CD8-positive, alpha-beta memory T cell (primary cell): ENCODE results near the gene AGPAT4. TPM values are rescaled to one million over a fixed set of nuclear protein-coding genes. Genes with fewer than 3 reads are reported as not detected.
A peak's percentile ranks its signal among the peaks of the same experiment; 100 is the strongest.

Source experiments
- CTCF ChIA-PET: fragments of 350-600 bp; sonication (Branson Sonifier 250); formaldehyde crosslinking; loops from one replicate; lab custom pipeline; 2021; ENCODE audit warnings: antibody characterized with exemption; lab: Charles Lee
- POLR2A ChIA-PET: fragments of 350-600 bp; sonication (Branson Sonifier 250); formaldehyde crosslinking; loops from one replicate; lab custom pipeline; 2021; ENCODE audit warnings: antibody characterized with exemption; lab: Charles Lee
- DNase-seq, 5 donors: peaks; one replicate each; pipeline versions ENCODE4 v3.0.0 to v3.0.0-alpha.2; 2020 to 2022; ENCODE audit warnings: mixed read lengths in 1 of 5
- H3K27ac ChIP-seq: one replicate; pipeline ENCODE4 v1.7.0; 2013; ENCODE audit warnings: low read depth, mild to moderate bottlenecking, low read length, moderate library complexity
- H3K27me3 ChIP-seq: 2 replicates; pipeline ENCODE4 v1.7.0; 2013; ENCODE audit warnings: low read length, mild to moderate bottlenecking; ENCODE audit not compliant: insufficient read depth, poor library complexity, severe bottlenecking
- H3K36me3 ChIP-seq: 2 replicates; pipeline ENCODE4 v1.7.0; 2013; ENCODE audit warnings: mild to moderate bottlenecking, low read length, moderate library complexity; ENCODE audit not compliant: insufficient read depth
- H3K4me1 ChIP-seq: 2 replicates; pipeline ENCODE4 v1.7.0; 2013; ENCODE audit warnings: mild to moderate bottlenecking, low read length, moderate library complexity; ENCODE audit not compliant: insufficient read depth
- H3K4me3 ChIP-seq: 2 replicates; pipeline ENCODE4 v1.7.0; 2013; ENCODE audit warnings: mild to moderate bottlenecking, low read length
- H3K9me3 ChIP-seq: 2 replicates; pipeline ENCODE4 v1.7.0; 2013; ENCODE audit warnings: mild to moderate bottlenecking, low read length
- H3K27ac Mint-ChIP-seq, 8 donors: one replicate each; pipeline ENCODE4 v1.8.0; 2020 to 2021; ENCODE audit warnings: mixed read lengths in 8 of 8, mild to moderate bottlenecking in 6 of 8, inconsistent platforms in 3 of 8, moderate library complexity in 3 of 8
- H3K27me3 Mint-ChIP-seq, 2 donors: one replicate each; pipeline ENCODE4 v1.8.0; 2020 to 2021; ENCODE audit warnings: mixed read lengths in 2 of 2, mild to moderate bottlenecking in 1 of 2, moderate library complexity in 1 of 2
- H3K36me3 Mint-ChIP-seq, 3 donors: one replicate each; pipeline ENCODE4 v1.8.0; 2020 to 2021; ENCODE audit warnings: mixed read lengths in 3 of 3, inconsistent platforms in 1 of 3, mild to moderate bottlenecking in 1 of 3
- H3K4me1 Mint-ChIP-seq, 3 donors: one replicate each; pipeline ENCODE4 v1.8.0; 2020 to 2021; ENCODE audit warnings: mixed read lengths in 3 of 3, inconsistent platforms in 1 of 3, mild to moderate bottlenecking in 1 of 3
- H3K4me3 Mint-ChIP-seq, 7 donors: one replicate each; pipeline ENCODE4 v1.8.0; 2020 to 2021; ENCODE audit warnings: mixed read lengths in 7 of 7, mild to moderate bottlenecking in 6 of 7, moderate library complexity in 4 of 7, inconsistent platforms in 2 of 7
- H3K9me3 Mint-ChIP-seq, 5 donors: one replicate each; pipeline ENCODE4 v1.8.0; 2020 to 2022; ENCODE audit warnings: mixed read lengths in 5 of 5, mild to moderate bottlenecking in 3 of 5, moderate library complexity in 2 of 5, inconsistent platforms in 1 of 5
- polyA plus RNA-seq: library from polyadenylated mRNA; unstranded; fragments of 300-500 nt; fragmentation: Illumina TruSeq; gene quantifications from one replicate; pipeline ENCODE4 v1.2.3, GENCODE V29; 2021
- total RNA-seq, 2 experiments: library from RNA; stranded (reverse); gene quantifications; one replicate each; pipeline ENCODE4 v1.2.3, GENCODE V29; 2021

AGPAT4 gene
- total and polyA plus RNA-seq, 3 experiments from 2014 or later, result 2.2 to 5.9 (median 2.8) TPM

GRCh38 chr6:161151059-161151645 is 122.7 kb downstream of the AGPAT4 start:
- no peak for DNase-seq
- Histone ChIP-seq H3K27ac (no peak overlapping the region), H3K4me3 (no peak overlapping the region), H3K36me3 (no peaks in the 10 kb centered on the region), H3K4me1 (no peaks in the 10 kb centered on the region), H3K9me3 (no peaks in the 10 kb centered on the region), H3K27me3 (no peaks in the 10 kb centered on the region)
- Mint-ChIP-seq H3K4me3 (peak overlapping the region in 1 of 7 donors; percentile 55), H3K4me1 (no peaks in the 10 kb centered on the region), H3K9me3 (no peaks in the 10 kb centered on the region), H3K27ac (peak overlapping the region in 1 of 8 donors; percentile 43), H3K27me3 (peaks cover 0 to 2% of the 10 kb centered on the region in 2 donors), H3K36me3 (peaks cover 0 to 12% (median 7%) of the 10 kb centered on the region in 3 donors)
- POLR2A ChIA-PET, result no interaction called here
- CTCF ChIA-PET, result interaction anchor here (2.0 kb wide), 1 partner anchor 222 kb away, joined by 5 read pairs; no protein-coding TSS in a partner anchor

- ChIA-PET CTCF (interaction anchor here (2.0 kb wide), 1 partner anchor 223 kb away, joined by 5 read pairs; no protein-coding TSS in a partner anchor), POLR2A (no interaction called here)
- H3K4me3 Mint-ChIP-seq, result no peak overlapping the region
- no peaks in the 10 kb centered on the region for H3K4me1 Mint-ChIP-seq
- Histone ChIP-seq H3K27me3 (no peaks in the 10 kb centered on the region), H3K4me1 (no peaks in the 10 kb centered on the region), H3K4me3 (no peak overlapping the region), H3K9me3 (no peaks in the 10 kb centered on the region), H3K36me3 (no peaks in the 10 kb centered on the region), H3K27ac (no peak overlapping the region)
- H3K27me3 Mint-ChIP-seq, result peaks cover 0 to 2% of the 10 kb centered on the region in 2 donors
- H3K27ac Mint-ChIP-seq, result no peak overlapping the region
- H3K36me3 Mint-ChIP-seq, result peaks cover 0 to 12% (median 7%) of the 10 kb centered on the region in 3 donors
- no peak for DNase-seq
- H3K9me3 Mint-ChIP-seq, result no peaks in the 10 kb centered on the region
Observed at GRCh38 chr6:161150566-161150965, 123.3 kb downstream of the AGPAT4 start.

GRCh38 chr6:161150136-161150535 is 123.7 kb downstream of the AGPAT4 start:
- H3K9me3 ChIP-seq, result no peaks in the 10 kb centered on the region
- H3K4me3 ChIP-seq, result no peak overlapping the region
- no peak overlapping the region for H3K27ac ChIP-seq
- ChIA-PET CTCF (interaction anchor here (2.0 kb wide), 1 partner anchor 224 kb away, joined by 5 read pairs; no protein-coding TSS in a partner anchor), POLR2A (no interaction called here)
- Mint-ChIP-seq H3K9me3 (no peaks in the 10 kb centered on the region), H3K4me3 (no peak overlapping the region), H3K27me3 (peaks cover 0 to 2% of the 10 kb centered on the region in 2 donors), H3K36me3 (peaks cover 0 to 9% (median 5%) of the 10 kb centered on the region in 3 donors), H3K27ac (no peak overlapping the region), H3K4me1 (no peaks in the 10 kb centered on the region)
- no peak for DNase-seq
- H3K36me3 ChIP-seq, result no peaks in the 10 kb centered on the region
- no peaks in the 10 kb centered on the region for H3K27me3 ChIP-seq
- no peaks in the 10 kb centered on the region for H3K4me1 ChIP-seq

GRCh38 chr6:161143663-161144430 is 130.0 kb downstream of the AGPAT4 start:
- Histone ChIP-seq H3K27ac (no peak overlapping the region), H3K36me3 (no peaks in the 10 kb centered on the region), H3K27me3 (no peaks in the 10 kb centered on the region), H3K4me1 (no peaks in the 10 kb centered on the region), H3K4me3 (no peak overlapping the region), H3K9me3 (no peaks in the 10 kb centered on the region)
- POLR2A ChIA-PET, result no interaction called here
- H3K27ac Mint-ChIP-seq, result peak overlapping the region in 3 of 8 donors; percentile 8 to 75 (median 11)
- H3K9me3 Mint-ChIP-seq, result no peaks in the 10 kb centered on the region
- CTCF ChIA-PET, result no interaction called here
- H3K27me3 Mint-ChIP-seq, result no peaks in the 10 kb centered on the region
- no peak for DNase-seq
- H3K36me3 Mint-ChIP-seq, result peaks cover 2 to 12% (median 5%) of the 10 kb centered on the region in 3 donors
- H3K4me3 Mint-ChIP-seq, result no peak overlapping the region
- no peaks in the 10 kb centered on the region for H3K4me1 Mint-ChIP-seq

- Mint-ChIP-seq H3K36me3 (peaks cover 2 to 13% (median 5%) of the 10 kb centered on the region in 3 donors), H3K4me3 (no peak overlapping the region), H3K4me1 (no peaks in the 10 kb centered on the region), H3K27ac (no peak overlapping the region), H3K9me3 (no peaks in the 10 kb centered on the region), H3K27me3 (no peaks in the 10 kb centered on the region)
- Histone ChIP-seq H3K27me3 (no peaks in the 10 kb centered on the region), H3K27ac (no peak overlapping the region), H3K36me3 (no peaks in the 10 kb centered on the region), H3K9me3 (no peaks in the 10 kb centered on the region), H3K4me1 (no peaks in the 10 kb centered on the region), H3K4me3 (no peak overlapping the region)
- no peak for DNase-seq
- ChIA-PET CTCF (no interaction called here), POLR2A (no interaction called here)
Observed at GRCh38 chr6:161142957-161143296, 130.9 kb downstream of the AGPAT4 start.

- Histone ChIP-seq H3K27me3 (no peaks in the 10 kb centered on the region), H3K36me3 (no peaks in the 10 kb centered on the region), H3K27ac (no peak overlapping the region), H3K9me3 (no peaks in the 10 kb centered on the region), H3K4me1 (no peaks in the 10 kb centered on the region), H3K4me3 (no peak overlapping the region)
- H3K4me1 Mint-ChIP-seq, result no peaks in the 10 kb centered on the region
- ChIA-PET POLR2A (no interaction called here), CTCF (no interaction called here)
- no peaks in the 10 kb centered on the region for H3K27me3 Mint-ChIP-seq
- H3K9me3 Mint-ChIP-seq, result no peaks in the 10 kb centered on the region
- H3K36me3 Mint-ChIP-seq, result peaks cover 5 to 10% (median 7%) of the 10 kb centered on the region in 3 donors
- H3K27ac Mint-ChIP-seq, result peak overlapping the region in 1 of 8 donors; percentile 71
- no peak for DNase-seq
- no peak overlapping the region for H3K4me3 Mint-ChIP-seq
Observed at GRCh38 chr6:161141173-161141572, 132.7 kb downstream of the AGPAT4 start.

GRCh38 chr6:161140554-161140875 is 133.3 kb downstream of the AGPAT4 start:
- ChIA-PET POLR2A (no interaction called here), CTCF (no interaction called here)
- Histone ChIP-seq H3K36me3 (no peaks in the 10 kb centered on the region), H3K9me3 (no peaks in the 10 kb centered on the region), H3K27me3 (no peaks in the 10 kb centered on the region), H3K4me1 (no peaks in the 10 kb centered on the region), H3K4me3 (no peak overlapping the region), H3K27ac (no peak overlapping the region)
- Mint-ChIP-seq H3K4me1 (no peaks in the 10 kb centered on the region), H3K4me3 (no peak overlapping the region), H3K9me3 (no peaks in the 10 kb centered on the region), H3K27ac (no peak overlapping the region), H3K36me3 (peaks cover 5 to 12% (median 12%) of the 10 kb centered on the region in 3 donors), H3K27me3 (no peaks in the 10 kb centered on the region)
- no peak for DNase-seq

- DNase-seq, result peak in 1 of 5 donors; percentile 30
- CTCF ChIA-PET, result no interaction called here
- Mint-ChIP-seq H3K36me3 (peaks cover 5 to 14% (median 12%) of the 10 kb centered on the region in 3 donors), H3K27me3 (no peaks in the 10 kb centered on the region), H3K27ac (no peak overlapping the region), H3K4me3 (no peak overlapping the region), H3K4me1 (no peaks in the 10 kb centered on the region), H3K9me3 (no peaks in the 10 kb centered on the region)
- H3K27ac ChIP-seq, result no peak overlapping the region
- no peak overlapping the region for H3K4me3 ChIP-seq
- H3K36me3 ChIP-seq, result no peaks in the 10 kb centered on the region
- H3K9me3 ChIP-seq, result no peaks in the 10 kb centered on the region
- H3K4me1 ChIP-seq, result no peaks in the 10 kb centered on the region
- POLR2A ChIA-PET, result no interaction called here
- no peaks in the 10 kb centered on the region for H3K27me3 ChIP-seq
Observed at GRCh38 chr6:161139766-161140553, 133.9 kb downstream of the AGPAT4 start.
